Activated CD8-positive, alpha-beta memory T cell treated with anti-CD3 and anti-CD28 coated beads, Interleukin-2, amount 50 U/mL, for 24 hours (primary cell): ENCODE measurements around the gene OR2T27.
A peak's percentile ranks its signal among the peaks of the same experiment; 100 is the strongest.
"Not testable (repeated sequence)": the region's sequence is repeated elsewhere in the genome, so short reads cannot be mapped to it uniquely, and the experiment has no call there.

Source experiments
- DNase-seq: peaks from one replicate; pipeline ENCODE4 v3.0.0-alpha.2; 2020; ENCODE audit errors: extremely low read depth

Gene OR2T27

DNA sequence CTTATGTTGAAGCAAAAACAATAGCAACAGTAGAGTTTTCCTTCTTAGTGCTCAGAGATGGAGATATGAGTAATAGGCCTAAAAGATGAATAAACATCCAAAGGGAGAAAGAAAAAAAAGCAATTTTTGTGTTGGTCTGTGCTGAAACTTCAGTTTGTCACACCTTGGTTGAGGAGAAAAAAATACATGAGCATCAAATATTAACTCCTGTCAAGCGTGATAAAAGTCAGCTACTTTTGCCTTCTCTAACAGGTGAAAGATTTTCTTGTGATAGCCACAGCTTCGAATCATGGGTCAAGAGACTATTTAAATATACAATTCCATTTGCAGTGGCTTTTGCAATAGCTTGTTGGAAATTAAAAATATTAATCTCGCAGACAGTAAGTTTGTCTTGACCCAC is 14.4 kb downstream of the OR2T27 start:
- not testable (repeated sequence) for DNase-seq

DNA sequence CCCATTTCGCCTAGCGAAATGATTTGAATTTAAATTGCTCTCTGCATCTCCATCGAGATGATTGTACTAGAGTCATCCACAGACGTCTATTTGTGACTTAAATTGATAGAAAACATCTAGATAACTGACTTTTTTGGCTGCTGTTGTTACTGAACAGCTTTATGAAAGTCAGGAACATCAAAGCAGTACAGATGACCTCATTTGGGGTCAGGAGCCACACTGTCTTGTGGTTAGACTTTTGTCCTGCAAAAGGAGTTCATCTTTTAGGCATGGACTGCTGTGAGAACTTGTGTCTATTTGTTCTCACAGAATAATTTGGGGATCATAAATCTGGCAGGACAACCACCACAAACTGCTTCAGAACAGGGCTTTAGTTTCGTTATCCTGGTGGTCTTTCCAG is 15.7 kb downstream of the OR2T27 start:
- DNase-seq = not testable (repeated sequence)

GRCh38 chr1:248636612-248637011 is 18.7 kb downstream of the OR2T27 start:
- not testable (repeated sequence) for DNase-seq

DNA sequence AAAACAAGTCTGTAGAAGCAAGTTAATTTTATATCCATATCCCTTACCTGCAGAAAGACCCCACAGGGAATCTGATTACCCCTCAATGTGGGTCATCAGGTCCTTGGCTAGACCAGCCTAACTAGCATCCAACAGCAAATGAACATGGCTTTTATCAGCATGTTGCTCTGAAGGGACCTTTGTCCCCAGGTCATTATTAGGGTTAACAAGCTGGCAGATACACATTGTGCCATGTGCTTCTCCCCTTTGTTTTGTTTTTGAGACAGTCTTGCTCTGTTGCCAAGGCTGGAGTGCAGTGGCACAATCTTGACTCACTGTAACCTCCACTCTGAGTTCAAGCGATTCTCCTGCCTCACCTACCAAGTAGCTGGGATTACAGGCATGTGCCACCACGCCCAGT is 20.3 kb downstream of the OR2T27 start, which contains the start of gene OR2T11:
Gene OR2T11 (minus strand): TSS at position 101 of the 400 bp plus-strand sequence. CDS start 7,963 bp downstream, outside the sequence.
- DNase-seq = not testable (repeated sequence)

- no peak for DNase-seq
These were observed 23.8 kb downstream of the OR2T27 start for GRCh38 chr1:248631354-248632008.

GRCh38 chr1:248630551-248630950 is 24.8 kb downstream of the OR2T27 start:
- DNase-seq = no peak

DNA sequence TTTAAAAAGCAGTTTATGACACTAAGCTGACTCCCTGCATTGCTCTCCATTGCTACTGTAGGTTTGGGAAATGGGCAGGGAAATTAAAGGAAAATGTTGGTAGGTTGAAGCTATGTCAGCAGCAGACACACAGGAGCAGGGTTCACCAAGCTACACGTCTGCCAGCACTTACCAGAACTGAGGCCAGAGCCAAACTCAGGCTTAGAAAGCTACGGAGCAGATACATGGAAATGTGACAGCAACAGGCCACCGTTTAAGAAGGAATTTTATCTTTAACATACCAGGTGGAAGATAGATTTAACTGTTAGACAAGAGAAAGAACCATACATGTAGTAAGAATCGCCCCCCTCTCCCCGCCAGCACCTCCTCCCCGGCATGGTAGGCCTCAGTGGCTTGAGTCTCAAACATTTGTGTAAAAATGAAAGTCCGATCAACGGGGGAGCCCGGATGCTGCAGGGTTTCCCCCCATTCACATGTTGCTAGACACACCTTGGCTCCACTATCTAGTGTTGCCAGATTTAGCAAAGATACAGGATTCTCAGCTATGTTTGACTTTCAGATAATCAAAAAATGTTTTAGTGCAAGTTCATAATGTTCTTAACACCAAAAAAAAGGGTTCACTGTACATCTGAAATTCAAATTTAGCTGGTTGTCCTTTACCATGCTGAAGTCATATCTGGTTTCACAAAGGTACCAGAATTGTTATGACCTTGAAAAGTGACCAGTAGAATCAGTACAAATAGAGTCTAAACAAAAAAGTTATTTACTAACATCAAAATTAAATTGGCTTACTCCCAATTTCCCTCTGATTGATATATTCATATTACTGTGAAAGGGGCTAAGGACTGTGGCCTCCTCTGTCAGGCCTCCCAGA is 27.1 kb downstream of the OR2T27 start:
- DNase-seq = no peak

- DNase-seq = no peak
These were observed 29.4 kb downstream of the OR2T27 start for GRCh38 chr1:248625971-248626370.

DNA sequence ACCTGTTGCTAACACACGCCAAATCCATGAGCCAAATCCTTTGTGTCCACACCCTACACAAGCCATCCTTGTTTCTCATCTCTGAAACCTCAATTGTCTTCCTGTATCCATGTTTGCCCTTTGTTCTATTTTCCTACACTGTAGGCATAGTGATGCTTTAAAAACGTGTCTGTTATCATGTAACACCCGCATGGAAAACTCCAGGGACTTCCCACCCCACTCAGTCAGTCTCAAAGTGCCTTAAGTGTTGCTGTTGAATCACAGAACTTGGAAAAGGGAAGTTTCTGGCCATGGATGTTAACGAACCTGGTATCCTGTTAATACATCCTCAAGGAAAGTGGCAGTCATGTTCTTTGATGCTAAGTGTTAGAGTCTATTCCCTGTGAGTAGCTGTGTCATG is 30.2 kb downstream of the OR2T27 start:
- DNase-seq = no peak

DNA sequence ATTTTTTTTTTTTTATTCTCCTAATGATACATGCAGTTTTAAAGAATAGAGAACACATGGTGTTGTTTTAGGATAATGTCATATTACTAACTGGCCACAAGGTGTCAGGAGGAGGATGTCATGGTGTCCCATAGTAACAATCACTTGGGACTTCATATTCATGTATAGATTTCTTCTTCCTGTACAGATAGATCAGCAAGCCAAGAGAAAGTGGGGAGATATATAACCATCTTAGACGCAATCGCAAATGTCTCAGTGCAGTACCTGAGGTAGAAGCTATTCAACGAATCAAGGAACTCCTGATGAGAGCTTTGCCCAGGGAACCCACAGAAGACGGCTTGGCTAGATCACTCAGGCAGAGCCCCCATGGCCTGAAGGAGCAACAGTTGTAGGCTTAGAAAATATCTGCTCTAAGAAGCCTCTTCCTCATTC is 32.7 kb downstream of the OR2T27 start:
- no peak for DNase-seq

DNA sequence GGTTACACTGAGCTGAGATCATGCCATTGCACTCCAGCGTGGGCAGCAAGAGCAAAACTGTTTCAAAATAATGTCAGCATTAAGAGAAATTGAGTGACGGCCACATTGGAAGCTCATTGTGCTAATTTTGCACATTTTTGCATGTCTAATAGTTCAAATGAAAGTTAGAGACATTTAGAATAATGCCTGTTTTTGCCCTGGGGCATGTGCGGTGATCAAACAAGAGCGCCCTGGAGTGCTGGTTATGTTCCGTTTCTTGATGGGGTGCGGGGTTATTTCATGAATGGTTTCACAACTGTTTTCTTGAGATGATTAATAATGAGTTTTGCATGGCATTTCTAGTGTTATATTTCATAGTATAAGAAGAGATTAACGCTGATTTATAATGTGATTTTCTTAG is 33.6 kb downstream of the OR2T27 start:
- no peak for DNase-seq

DNA sequence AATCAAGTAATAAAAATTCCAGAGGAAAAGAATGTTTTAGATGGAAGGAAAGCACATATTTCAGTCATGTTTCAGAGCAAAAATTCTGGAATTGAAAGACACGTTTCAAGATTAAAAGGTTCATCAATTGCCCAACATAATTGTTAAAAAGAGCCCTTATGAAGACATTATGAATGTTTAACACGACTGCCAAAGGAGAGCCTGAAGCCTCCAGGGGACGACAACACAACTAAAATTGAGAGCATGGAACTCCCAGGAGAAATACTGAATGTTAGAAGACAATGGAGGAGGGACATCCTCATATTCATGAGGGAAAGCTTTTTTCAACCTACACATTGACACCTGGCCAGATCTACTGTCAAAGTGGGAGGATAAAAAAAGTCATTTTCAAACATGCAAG is 36.5 kb downstream of the OR2T27 start:
- peak; percentile 23 for DNase-seq

GRCh38 chr1:248618119-248618518 is 37.2 kb downstream of the OR2T27 start:
- DNase-seq = no peak

DNA sequence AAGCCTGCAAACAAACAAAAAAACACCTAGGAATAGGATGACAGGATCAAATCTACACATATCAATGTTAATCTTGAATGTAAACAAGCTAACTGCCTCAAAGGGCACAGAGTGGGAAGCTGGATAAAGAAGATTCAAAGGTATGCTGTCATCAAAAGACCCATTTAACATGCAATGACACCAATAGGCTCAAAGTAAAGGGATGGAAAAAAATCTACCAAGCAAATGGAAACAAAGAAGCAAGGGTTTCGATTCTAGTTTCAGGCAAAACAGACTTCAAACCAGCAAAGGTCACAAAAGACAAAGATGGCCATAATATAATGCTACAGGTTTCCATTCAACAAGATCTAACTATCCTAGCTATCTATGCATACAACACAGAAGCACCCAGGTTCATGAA is 41.6 kb downstream of the OR2T27 start:
- DNase-seq = no peak

- no peak for DNase-seq
These were observed 43.4 kb downstream of the OR2T27 start for GRCh38 chr1:248611883-248612414.

- no peak for DNase-seq
These were observed 45.0 kb downstream of the OR2T27 start for GRCh38 chr1:248610301-248610700.
